ENCODE results near the gene DPF3.

The DPF3 gene

DNA sequence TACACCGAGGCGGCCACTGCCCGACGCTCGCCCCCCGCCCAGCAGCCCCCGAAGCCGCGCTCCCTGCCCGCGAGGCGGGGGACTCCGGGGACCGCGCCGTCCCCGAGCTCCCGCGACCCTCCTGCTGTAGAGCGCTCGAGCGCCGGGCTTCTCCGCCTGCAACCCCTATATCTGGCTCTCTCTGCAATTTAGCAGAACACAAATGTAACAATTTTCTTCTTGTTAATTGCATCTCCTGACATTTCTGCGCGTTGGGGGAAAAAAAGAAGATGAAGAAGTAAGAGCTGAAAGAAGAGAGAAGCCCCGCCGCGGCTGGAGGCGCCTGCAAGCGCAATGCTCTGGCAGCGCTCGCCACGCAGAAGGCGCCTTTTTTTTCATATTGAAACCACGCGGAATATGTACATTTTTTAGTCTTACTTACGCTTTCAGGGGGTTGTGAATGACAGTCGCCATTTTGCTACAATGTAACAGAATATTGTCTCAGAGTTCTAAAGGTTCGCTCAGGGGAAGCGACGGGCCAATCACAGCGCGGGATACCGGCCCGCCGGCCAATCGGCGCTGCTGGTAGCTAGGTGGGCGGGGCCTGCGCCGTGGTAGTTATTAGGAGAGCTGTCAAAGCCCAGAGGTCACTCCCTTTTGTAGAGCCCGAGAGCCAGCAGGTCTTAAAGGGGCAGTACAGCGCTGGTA lies at the start of gene DPF3:
Gene DPF3, minus strand, starts transcription at position 466 of the 687 bp plus-strand sequence. Its CDS starts 13 bp downstream, at position 453.
- FAIRE-seq: peak; percentile 98
- peak; percentile 90 for DNase-seq (ENCODE audit: insufficient read length, low spot score)

- DNase-seq (ENCODE audit: insufficient read length, low spot score) (no peak), FAIRE-seq (no peak)
Observed at GRCh38 chr14:72942934-72943333, 49.0 kb upstream of the DPF3 start.

- DNase-seq (ENCODE audit: insufficient read length, low spot score) (no peak), FAIRE-seq (no peak)
Observed at GRCh38 chr14:72941286-72941985, 47.5 kb upstream of the DPF3 start.

- no peak for DNase-seq (ENCODE audit: insufficient read length, low spot score)
- FAIRE-seq: no peak
Observed at GRCh38 chr14:72939630-72940029, 45.7 kb upstream of the DPF3 start.

GRCh38 chr14:72932893-72933292 lies 39.0 kb upstream of the DPF3 start:
- FAIRE-seq: no peak
- no peak for DNase-seq (ENCODE audit: insufficient read length, low spot score)

DNA sequence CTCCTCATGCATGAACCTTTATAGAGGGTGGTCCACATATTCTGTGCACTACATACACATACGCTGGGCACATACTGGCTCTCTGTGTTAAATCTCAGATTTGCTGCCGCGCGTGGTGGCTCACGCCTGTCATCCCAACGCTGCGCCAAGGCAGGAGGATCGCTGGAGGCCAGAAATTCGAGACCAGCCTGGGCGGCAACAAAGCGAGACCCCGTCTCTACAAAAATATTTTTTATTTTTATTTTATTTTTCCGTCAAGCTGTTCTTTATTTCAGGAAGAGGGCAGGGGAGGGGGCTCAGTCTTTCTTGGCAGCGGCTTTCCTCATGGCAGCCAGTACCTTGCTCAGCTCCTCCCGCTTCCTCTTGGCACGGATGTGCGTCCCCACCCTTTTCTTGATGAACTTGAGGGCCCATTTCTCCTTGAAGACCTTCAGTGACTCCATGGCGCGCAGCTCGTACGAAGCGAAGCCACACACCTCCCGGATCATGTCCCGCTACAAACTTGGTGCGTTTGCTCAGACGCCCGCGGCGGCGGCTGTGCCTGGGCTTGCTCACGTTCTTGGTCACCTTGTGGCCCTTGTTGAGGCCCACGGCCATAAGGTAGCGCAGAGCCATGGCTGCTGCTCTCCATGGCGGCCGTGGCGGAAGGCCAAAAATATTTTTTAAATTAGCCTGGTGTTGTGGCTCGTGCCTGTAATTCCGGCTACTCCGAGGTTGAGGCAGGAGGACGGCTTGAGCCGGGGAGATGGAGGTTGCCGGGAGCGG lies 35.6 kb upstream of the DPF3 start:
- FAIRE-seq: no peak

GRCh38 chr14:72928872-72929271 lies 35.0 kb upstream of the DPF3 start:
- FAIRE-seq: no peak

More for the DNA sequence above, 35.6 kb upstream of the DPF3 start:
- no peak for DNase-seq (ENCODE audit: insufficient read length, low spot score)

DNA sequence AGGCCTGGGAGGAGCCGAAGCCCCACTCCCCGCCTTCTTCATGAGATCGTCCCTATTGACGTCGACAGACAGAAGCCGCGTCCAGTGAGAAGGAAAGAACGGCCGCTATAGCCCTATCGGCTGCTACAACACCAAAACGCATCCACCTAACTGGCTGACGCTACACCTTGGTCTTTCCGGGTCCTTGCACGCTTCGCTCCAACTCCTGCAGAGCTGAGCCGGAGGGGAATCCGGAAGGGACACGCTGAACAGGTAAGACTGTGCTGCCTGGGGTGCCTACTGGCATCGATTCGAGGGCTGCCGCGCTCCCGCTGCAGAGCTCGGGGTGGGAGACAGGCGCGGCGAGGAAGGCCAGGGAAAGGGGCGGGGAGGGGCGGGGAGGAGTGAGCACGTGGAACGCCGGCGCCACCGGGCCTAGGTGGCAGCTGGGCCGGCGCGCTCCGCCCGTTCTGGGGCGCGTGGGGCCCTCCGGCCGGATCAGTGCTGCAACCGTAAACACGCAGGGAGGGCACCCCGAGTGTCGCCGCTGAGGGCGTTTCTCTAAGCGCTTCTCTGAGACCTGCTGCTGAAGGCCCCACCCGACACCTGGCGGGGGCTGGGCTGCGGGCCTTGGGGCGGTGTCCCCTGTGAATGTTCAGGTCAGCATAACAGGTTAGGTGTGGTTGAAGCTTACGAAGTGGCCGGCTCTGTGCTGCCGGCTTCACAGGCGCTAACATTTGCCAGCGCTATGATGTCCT lies 32.6 kb upstream of the DPF3 start, which contains the start of gene DCAF4:
Gene DCAF4, plus strand, starts transcription at position 173 of the 737 bp plus-strand sequence. CDS start 11,515 bp downstream, outside the sequence.
- DNase-seq (ENCODE audit: insufficient read length, low spot score) (peak; percentile 98), FAIRE-seq (peak; percentile 98)

More at GRCh38 chr14:72928872-72929271, 35.0 kb upstream of the DPF3 start:
- DNase-seq (ENCODE audit: insufficient read length, low spot score): no peak

- no peak for DNase-seq (ENCODE audit: insufficient read length, low spot score)
- no peak for FAIRE-seq
Observed at GRCh38 chr14:72925815-72926291, 32.0 kb upstream of the DPF3 start.

DNA sequence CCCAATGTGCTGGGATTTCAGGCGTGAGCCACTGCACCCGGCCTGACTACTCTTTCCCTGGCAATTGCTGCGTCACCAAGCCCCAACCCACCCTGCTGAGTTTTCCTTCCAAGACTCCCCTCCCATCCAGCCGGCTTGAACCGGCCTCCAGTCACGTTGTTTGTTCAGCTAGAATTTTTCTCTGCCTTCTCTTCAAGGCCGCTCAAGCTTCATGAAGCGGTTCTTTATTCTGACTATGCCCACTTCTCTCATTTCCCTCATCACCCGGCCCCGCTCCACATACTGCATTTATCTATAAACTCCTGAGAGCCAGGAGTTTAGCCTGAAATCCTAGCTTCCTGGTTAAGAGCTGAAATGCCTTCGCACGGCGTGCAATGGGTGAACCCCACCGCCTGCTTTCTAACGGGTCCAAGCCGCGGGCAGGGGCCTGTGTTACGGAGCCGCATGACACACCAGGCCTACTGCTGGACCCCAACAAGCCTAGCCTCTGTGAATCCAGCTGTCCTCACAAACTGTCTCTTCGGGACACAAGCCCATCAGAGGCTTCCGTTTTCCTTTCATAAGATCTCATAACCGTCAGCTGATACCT lies 31.4 kb upstream of the DPF3 start:
- no peak for FAIRE-seq

GRCh38 chr14:72924337-72924736 lies 30.4 kb upstream of the DPF3 start:
- FAIRE-seq (no peak), DNase-seq (ENCODE audit: insufficient read length, low spot score) (no peak)

More for the DNA sequence above, 31.4 kb upstream of the DPF3 start:
- DNase-seq (ENCODE audit: insufficient read length, low spot score): no peak

- DNase-seq (ENCODE audit: insufficient read length, low spot score) (no peak), FAIRE-seq (no peak)
Observed at GRCh38 chr14:72921396-72921795, 27.5 kb upstream of the DPF3 start.

- no peak for DNase-seq (ENCODE audit: insufficient read length, low spot score)
- FAIRE-seq: no peak
Observed at GRCh38 chr14:72920008-72920407, 26.1 kb upstream of the DPF3 start.

DNA sequence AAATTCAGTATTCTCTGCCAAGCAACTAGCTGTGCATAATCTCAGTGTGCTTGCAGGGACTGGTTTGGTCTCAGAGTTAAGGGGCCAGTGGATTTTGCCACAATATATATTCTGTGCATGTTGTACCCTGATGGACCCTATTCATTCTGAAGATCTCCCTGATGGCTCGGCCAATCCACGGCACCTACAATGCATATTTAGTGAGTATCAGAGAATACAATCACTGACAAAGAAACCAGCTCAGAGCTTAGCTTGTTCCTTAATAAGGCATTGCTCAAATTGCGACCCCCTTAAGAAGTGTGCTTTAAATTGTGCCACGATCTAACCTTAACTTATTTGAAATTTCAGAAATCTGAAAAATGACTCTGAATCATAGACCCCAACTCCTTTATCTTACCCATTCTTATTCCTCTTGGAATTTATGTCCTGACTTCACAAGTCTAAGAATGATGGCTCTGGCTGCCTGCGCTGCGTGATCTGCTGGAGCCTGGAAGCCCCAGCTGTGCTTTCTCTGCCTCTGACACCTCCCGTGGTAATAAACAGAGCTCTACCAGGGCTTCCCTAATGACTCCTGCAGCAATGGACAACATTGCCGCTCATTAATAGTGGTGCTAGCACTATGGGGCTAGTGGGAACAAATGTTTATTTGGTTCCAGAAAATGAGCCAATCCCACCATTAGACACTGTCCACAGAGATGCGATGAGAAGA lies 23.3 kb upstream of the DPF3 start:
- FAIRE-seq (no peak), DNase-seq (ENCODE audit: insufficient read length, low spot score) (no peak)

GRCh38 chr14:72916174-72916573 lies 22.3 kb upstream of the DPF3 start:
- no peak for DNase-seq (ENCODE audit: insufficient read length, low spot score)
- FAIRE-seq: no peak

DNA sequence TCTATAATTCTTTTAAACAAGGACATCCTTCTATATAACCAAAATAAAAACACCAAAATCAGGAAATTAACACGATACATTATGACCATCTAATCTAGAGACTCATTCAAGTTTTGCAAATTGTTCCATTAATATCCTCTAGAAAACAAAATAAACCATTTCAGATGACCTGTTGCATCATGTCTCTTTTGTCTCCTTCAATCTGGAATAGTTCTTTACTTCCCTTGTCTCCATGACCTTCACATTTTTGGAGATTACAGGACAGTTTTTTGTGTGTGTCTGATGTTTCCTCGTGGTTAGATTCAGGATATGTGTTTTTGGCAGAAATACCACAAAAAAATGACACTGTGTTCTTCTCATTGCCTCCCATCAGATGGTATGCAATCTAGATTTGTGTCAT lies 19.9 kb upstream of the DPF3 start:
- FAIRE-seq: no peak
- no peak for DNase-seq (ENCODE audit: insufficient read length, low spot score)

- FAIRE-seq (no peak), DNase-seq (ENCODE audit: insufficient read length, low spot score) (no peak)
Observed at GRCh38 chr14:72909163-72909562, 15.3 kb upstream of the DPF3 start.

- no peak for DNase-seq (ENCODE audit: insufficient read length, low spot score)
- FAIRE-seq: no peak
Observed at GRCh38 chr14:72907886-72908285, 14.0 kb upstream of the DPF3 start.

GRCh38 chr14:72906879-72907278 lies 13.0 kb upstream of the DPF3 start:
- FAIRE-seq: no peak
- no peak for DNase-seq (ENCODE audit: insufficient read length, low spot score)

Measured in GM19239 (cell line).